Fibroblast of lung (primary cell): ENCODE data around the gene CLSTN2. TPM values are rescaled to one million over a fixed set of nuclear protein-coding genes. Genes with fewer than 3 reads are reported as not detected.

Experiments
- DNase-seq, 2 donors: peaks; one replicate each; pipeline versions ENCODE4 v3.0.0 to v3.0.0-alpha.2; 2010; ENCODE audit warnings: low read depth in 2 of 2
- H2AFZ ChIP-seq: 2 replicates; pipeline ENCODE4 v1.5.1; 2012; ENCODE audit warnings: low read length, control low read depth, inconsistent platforms
- H3K27ac ChIP-seq: 2 replicates; pipeline ENCODE4 v1.5.1; 2011; ENCODE audit warnings: low read length, control low read depth; ENCODE audit not compliant: insufficient read depth
- H3K27me3 ChIP-seq: 2 replicates; pipeline ENCODE4 v1.5.1; 2011; ENCODE audit warnings: mild to moderate bottlenecking, low read length; ENCODE audit not compliant: control insufficient read depth, insufficient read depth
- H3K36me3 ChIP-seq: 2 replicates; pipeline ENCODE4 v1.5.1; 2011; ENCODE audit warnings: low read length; ENCODE audit not compliant: control insufficient read depth, insufficient read depth
- H3K4me1 ChIP-seq: 2 replicates; pipeline ENCODE4 v1.5.1; 2011; ENCODE audit warnings: low read length; ENCODE audit not compliant: control insufficient read depth, insufficient read depth; ENCODE audit errors: extremely low read depth
- H3K4me2 ChIP-seq: 2 replicates; pipeline ENCODE4 v1.5.1; 2011; ENCODE audit warnings: low read length, control low read depth; ENCODE audit not compliant: insufficient read depth; ENCODE audit errors: extremely low read depth
- H3K4me3 ChIP-seq, 4 experiments: fragments of 200-600 bp in 1 of 4; sonication (generic) in 1 of 4; replicated peaks in 1 of 4; 2 replicates each; pipeline ENCODE4 v1.5.1; 2011 to 2016; ENCODE audit warnings: low read length in 4 of 4, low read depth in 3 of 4, mild to moderate bottlenecking in 3 of 4, control low read depth in 2 of 4, inconsistent platforms in 1 of 4, mixed read lengths in 1 of 4; ENCODE audit not compliant: insufficient read depth in 1 of 4; ENCODE audit errors: control extremely low read depth in 1 of 4
- H3K79me2 ChIP-seq: 2 replicates; pipeline ENCODE4 v1.5.1; 2012; ENCODE audit warnings: mild to moderate bottlenecking, low read length, inconsistent platforms; ENCODE audit not compliant: control insufficient read depth, insufficient read depth
- H3K9ac ChIP-seq: 2 replicates; pipeline ENCODE4 v1.5.1; 2011; ENCODE audit warnings: mild to moderate bottlenecking, low read length, control low read depth; ENCODE audit not compliant: insufficient read depth
- H3K9me3 ChIP-seq: 2 replicates; pipeline ENCODE4 v1.5.1; 2012; ENCODE audit warnings: low read depth, low read length; ENCODE audit not compliant: control insufficient read depth, insufficient read depth
- H4K20me1 ChIP-seq: 2 replicates; pipeline ENCODE4 v1.5.1; 2011; ENCODE audit warnings: low read length; ENCODE audit not compliant: control insufficient read depth, insufficient read depth; ENCODE audit errors: extremely low read depth
- EZH2 ChIP-seq: IDR thresholded peaks from 2 replicates; pipeline ENCODE4 v1.5.1; 2012; ENCODE audit warnings: low read length, control low read depth, mild to moderate bottlenecking; ENCODE audit errors: missing control alignments
- polyA plus RNA-seq, 2 donors: library from polyadenylated mRNA; depleted of rRNA in 1 of 2; stranded (reverse) in 1 of 2; unstranded in 1 of 2; fragments of >200 nt; gene quantifications; 2 replicates each; pipeline ENCODE4 v1.2.1, GENCODE V29; 2011 to 2012; ENCODE audit warnings: missing spikeins in 1 of 2
- total RNA-seq: library from RNA; depleted of rRNA; stranded (reverse); fragments of >200 nt; gene quantifications from 2 replicates; pipeline ENCODE4 v1.2.1, GENCODE V29; 2014
- TF ChIP-seq, protein P1 (sequence below), 2 donors: IDR thresholded peaks in 1 of 2; conservative IDR thresholded peaks in 1 of 2; 1 replicate in 1 of 2; 2 replicates in 1 of 2; pipeline ENCODE4 v1.5.1; 2011 to 2012; ENCODE audit warnings: low read length in 2 of 2, control low read depth in 1 of 2, inconsistent platforms in 1 of 2, low read depth in 1 of 2, mild to moderate bottlenecking in 1 of 2

CLSTN2 gene
- total and polyA plus RNA-seq, 2 donors (not counting 1 experiment from before 2014, with no cell fraction given): under 0.01 to 1.3 TPM

DNA sequence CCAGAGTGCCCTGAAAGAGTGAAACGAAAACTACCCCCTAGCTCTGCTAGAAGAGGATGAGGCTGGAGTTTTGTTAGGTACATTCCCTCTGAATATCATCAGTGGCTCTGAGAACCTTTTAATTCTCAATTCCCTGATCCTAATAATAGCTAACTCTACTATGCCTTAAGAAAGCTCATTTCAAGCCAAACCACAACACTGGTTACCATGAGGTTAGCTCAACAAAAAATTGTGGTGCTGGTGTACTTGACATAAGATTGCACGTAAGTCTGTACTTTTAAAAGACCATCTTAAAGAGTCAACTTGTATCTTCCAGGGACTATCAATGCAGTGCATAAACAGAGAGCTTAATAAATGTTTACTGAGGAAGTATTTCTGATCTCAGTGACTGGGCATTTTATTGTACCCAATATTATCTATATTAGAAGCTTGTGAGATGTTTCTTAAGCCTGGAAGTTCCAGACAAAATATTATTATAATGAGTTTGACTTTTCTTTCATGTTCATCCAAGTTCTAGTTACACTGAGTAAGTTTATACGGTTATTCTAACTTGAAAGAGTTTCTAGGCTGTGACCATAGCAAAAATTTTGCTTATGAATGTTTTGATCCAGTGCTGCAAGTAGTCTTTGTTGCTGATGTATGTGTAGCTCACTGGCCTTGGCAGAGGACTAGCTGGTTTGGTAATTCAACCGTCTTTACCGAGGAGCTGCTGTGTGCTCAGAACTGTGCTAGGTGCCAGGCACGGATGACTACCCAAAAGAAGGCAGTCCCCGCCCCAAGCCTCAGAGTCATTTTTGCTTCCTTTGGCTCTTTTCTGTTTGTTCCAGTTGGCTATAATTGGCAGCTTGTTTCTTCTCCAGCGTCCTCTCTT lies 408.5 kb downstream of the CLSTN2 start:
- peak in 1 of 2 donors; percentile 58 for DNase-seq
- Histone ChIP-seq H3K4me1 (no peaks in the 10 kb centered on the region), H3K9me3 (no peaks in the 10 kb centered on the region), H2AFZ (no peak overlapping the region), H3K79me2 (no peaks in the 10 kb centered on the region), H3K27me3 (no peaks in the 10 kb centered on the region), H4K20me1 (no peaks in the 10 kb centered on the region), H3K4me2 (no peak overlapping the region), H3K4me3 (no peak overlapping the region), H3K27ac (no peak overlapping the region), H3K9ac (no peak overlapping the region), H3K36me3 (no peaks in the 10 kb centered on the region)
- TF ChIP-seq, protein P1, sequence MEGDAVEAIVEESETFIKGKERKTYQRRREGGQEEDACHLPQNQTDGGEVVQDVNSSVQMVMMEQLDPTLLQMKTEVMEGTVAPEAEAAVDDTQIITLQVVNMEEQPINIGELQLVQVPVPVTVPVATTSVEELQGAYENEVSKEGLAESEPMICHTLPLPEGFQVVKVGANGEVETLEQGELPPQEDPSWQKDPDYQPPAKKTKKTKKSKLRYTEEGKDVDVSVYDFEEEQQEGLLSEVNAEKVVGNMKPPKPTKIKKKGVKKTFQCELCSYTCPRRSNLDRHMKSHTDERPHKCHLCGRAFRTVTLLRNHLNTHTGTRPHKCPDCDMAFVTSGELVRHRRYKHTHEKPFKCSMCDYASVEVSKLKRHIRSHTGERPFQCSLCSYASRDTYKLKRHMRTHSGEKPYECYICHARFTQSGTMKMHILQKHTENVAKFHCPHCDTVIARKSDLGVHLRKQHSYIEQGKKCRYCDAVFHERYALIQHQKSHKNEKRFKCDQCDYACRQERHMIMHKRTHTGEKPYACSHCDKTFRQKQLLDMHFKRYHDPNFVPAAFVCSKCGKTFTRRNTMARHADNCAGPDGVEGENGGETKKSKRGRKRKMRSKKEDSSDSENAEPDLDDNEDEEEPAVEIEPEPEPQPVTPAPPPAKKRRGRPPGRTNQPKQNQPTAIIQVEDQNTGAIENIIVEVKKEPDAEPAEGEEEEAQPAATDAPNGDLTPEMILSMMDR (conservative IDR thresholded peaks at IDR 0.05 in 1 of 2, IDR thresholded peaks at IDR 0.05 in 1 of 2; ENCODE audit: low read depth in 1 of 2, low read length in 2 of 2): no peak
- no peak for TF ChIP-seq EZH2

DNA sequence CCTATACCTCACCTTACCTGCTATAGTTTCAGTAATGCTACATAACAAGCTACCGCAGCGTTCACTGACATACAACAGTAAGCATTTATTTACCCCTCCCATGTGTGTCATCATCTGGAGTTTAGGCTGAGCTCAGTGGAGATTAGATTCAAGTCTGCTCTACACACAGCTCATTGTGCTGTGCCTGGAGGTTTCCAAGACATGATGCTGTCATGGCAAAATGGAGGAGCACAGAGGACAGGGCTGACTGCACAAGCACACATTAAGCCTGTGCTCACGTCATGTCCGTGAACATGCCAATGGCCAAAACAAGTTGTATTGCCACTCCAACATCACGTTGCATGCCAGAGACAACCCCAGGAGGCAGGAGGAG lies 409.1 kb downstream of the CLSTN2 start:
- DNase-seq: no peak
- no peak for TF ChIP-seq EZH2
- Histone ChIP-seq H3K27me3 (no peaks in the 10 kb centered on the region), H3K4me3 (no peak overlapping the region), H4K20me1 (no peaks in the 10 kb centered on the region), H3K9me3 (no peaks in the 10 kb centered on the region), H3K79me2 (no peaks in the 10 kb centered on the region), H3K4me1 (no peaks in the 10 kb centered on the region), H3K36me3 (no peaks in the 10 kb centered on the region), H2AFZ (no peak overlapping the region), H3K9ac (no peak overlapping the region), H3K4me2 (no peak overlapping the region), H3K27ac (no peak overlapping the region)

DNA sequence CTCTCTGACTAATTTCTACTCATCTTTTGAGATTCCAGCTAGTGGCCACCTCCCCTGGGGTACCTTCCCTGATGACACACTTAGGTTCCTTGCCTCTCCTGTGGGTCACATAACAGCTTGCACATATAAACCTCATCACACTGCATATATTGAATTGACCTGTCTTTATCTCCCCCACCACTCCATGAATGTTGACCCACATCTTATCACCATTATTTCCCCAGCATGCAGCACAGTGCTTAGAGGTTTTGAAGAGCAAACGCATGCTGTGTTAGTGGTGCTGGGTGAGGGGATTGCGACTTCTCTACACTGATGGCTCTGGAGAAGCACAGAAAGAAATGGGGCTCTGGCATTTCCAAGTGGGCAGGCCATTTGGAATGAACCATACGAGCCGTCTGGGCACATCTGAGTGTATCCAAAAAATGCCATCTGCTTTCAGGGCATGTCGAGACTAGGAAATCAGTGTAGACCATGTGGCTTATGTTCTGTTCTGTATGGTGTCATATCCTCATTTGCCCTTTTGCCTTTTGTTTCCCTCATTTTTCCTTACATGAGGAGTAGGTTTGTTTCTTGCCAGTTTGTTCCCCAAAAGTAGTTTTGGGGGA lies 409.7 kb downstream of the CLSTN2 start:
- TF ChIP-seq, protein P1 (conservative IDR thresholded peaks at IDR 0.05 in 1 of 2, IDR thresholded peaks at IDR 0.05 in 1 of 2; ENCODE audit: low read depth in 1 of 2, low read length in 2 of 2): no peak
- TF ChIP-seq EZH2: no peak
- no peaks in the 10 kb centered on the region for H3K9me3 ChIP-seq
- H3K36me3 ChIP-seq: no peaks in the 10 kb centered on the region
- no peak overlapping the region for H3K9ac ChIP-seq
- no peak overlapping the region for H2AFZ ChIP-seq
- DNase-seq: no peak
- no peak overlapping the region for H3K4me2 ChIP-seq
- no peaks in the 10 kb centered on the region for H3K27me3 ChIP-seq
- no peaks in the 10 kb centered on the region for H3K4me1 ChIP-seq
- H4K20me1 ChIP-seq: no peaks in the 10 kb centered on the region
- H3K4me3 ChIP-seq: no peak overlapping the region
- H3K27ac ChIP-seq: no peak overlapping the region
- H3K79me2 ChIP-seq: no peaks in the 10 kb centered on the region
